ENCODE data around the gene SMG7. TPM values are rescaled to one million over a fixed set of nuclear protein-coding genes. Genes with fewer than 3 reads are reported as not detected.
"Not testable (repeated sequence)": the region's sequence is repeated elsewhere in the genome, so short reads cannot be mapped to it uniquely, and the experiment has no call there.

The SMG7 gene
- total RNA-seq (2014; rRNA removed; shearing (Covaris generic); ENCODE audit: low replicate concordance) = 15.1 and 35.5 TPM in 2 replicates

GRCh38 chr1:183472488-183473216 is at the start of gene SMG7:
Gene SMG7 (plus strand): TSS chr1:183472499. CDS start chr1:183472621, 122 bp downstream.
- in situ Hi-C loops (cut with HindIII; ENCODE audit: low pct_unique_long_range_greater_than_20kb, low sequenced_read_pairs) = no loop called here
- peak; percentile 64 for DNase-seq (ENCODE audit: low read depth)

- DNase-seq (ENCODE audit: low read depth) = no peak
- in situ Hi-C loops (cut with HindIII; ENCODE audit: low pct_unique_long_range_greater_than_20kb, low sequenced_read_pairs) = no loop called here
Measured at GRCh38 chr1:183423541-183423940, 48.8 kb upstream of the SMG7 start.

GRCh38 chr1:183424691-183425090 is 47.6 kb upstream of the SMG7 start:
- DNase-seq (ENCODE audit: low read depth) = no peak
- in situ Hi-C loops (cut with HindIII; ENCODE audit: low pct_unique_long_range_greater_than_20kb, low sequenced_read_pairs) = no loop called here

GRCh38 chr1:183427591-183427990 is 44.7 kb upstream of the SMG7 start:
- DNase-seq (ENCODE audit: low read depth); in situ Hi-C loops (cut with HindIII; ENCODE audit: low pct_unique_long_range_greater_than_20kb, low sequenced_read_pairs): not testable (repeated sequence)

DNA sequence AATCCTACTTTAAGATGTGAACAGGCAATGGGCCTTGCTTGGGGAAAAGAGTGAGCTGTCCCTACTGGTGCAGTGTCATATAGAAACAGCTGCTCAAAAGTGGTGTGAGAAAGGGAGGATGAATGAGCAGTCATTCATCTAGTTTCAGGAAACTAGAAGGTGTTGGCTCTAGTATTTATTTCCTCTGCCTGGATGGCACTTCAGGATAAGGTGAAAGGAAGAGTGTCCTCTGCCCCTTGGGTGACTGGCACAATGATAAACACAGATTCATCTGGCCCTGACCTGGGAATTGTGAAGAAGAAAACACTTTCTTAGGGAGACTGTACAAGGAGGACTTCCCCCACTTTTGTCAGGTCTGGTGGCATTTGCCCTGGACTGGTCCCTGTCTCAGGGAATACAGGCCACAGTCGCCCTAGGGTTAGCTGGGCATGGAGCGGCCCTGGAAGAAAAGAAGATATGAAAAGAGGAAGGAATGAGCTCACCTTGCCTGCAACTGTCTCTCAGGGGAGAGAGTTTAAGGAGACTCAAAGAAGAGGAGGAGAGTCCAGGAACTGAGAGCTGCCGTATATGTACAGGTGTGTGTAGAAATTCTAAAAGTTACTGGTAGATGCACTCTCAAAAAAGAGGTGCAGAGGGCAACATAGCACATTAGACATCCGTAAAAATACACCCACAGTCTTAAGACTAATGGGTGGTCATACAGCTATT is 40.3 kb upstream of the SMG7 start:
- DNase-seq (ENCODE audit: low read depth) = no peak
- in situ Hi-C loops (cut with HindIII; ENCODE audit: low pct_unique_long_range_greater_than_20kb, low sequenced_read_pairs) = no loop called here

GRCh38 chr1:183432548-183432875 is 39.8 kb upstream of the SMG7 start:
- DNase-seq (ENCODE audit: low read depth) = no peak

DNA sequence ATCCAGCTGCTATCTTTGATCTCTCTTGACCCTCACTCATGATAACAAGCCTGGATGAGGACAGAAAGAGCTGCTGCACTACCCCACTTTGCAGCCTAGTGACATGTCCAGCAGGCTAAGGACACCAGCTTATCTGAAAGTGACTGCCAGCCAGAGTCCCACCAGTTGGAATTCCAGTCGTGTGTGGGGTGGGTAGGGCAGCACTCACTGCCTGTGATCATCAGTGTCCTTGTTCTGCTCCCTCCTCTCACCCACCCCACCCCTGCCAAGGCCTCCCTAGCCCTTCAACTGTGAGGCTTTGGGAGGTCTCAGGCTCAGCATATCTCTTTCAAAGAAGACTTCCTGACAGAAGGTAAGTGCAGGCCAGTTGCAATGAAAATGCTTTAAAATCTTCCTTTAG is 38.6 kb upstream of the SMG7 start:
- no peak for DNase-seq (ENCODE audit: low read depth)
- in situ Hi-C loops (cut with HindIII; ENCODE audit: low pct_unique_long_range_greater_than_20kb, low sequenced_read_pairs) = no loop called here

More at GRCh38 chr1:183432548-183432875, 39.8 kb upstream of the SMG7 start:
- in situ Hi-C loops (cut with HindIII; ENCODE audit: low pct_unique_long_range_greater_than_20kb, low sequenced_read_pairs) = no loop called here

GRCh38 chr1:183435497-183435896 is 36.8 kb upstream of the SMG7 start:
- DNase-seq (ENCODE audit: low read depth) = no peak
- in situ Hi-C loops (cut with HindIII; ENCODE audit: low pct_unique_long_range_greater_than_20kb, low sequenced_read_pairs) = no loop called here

DNA sequence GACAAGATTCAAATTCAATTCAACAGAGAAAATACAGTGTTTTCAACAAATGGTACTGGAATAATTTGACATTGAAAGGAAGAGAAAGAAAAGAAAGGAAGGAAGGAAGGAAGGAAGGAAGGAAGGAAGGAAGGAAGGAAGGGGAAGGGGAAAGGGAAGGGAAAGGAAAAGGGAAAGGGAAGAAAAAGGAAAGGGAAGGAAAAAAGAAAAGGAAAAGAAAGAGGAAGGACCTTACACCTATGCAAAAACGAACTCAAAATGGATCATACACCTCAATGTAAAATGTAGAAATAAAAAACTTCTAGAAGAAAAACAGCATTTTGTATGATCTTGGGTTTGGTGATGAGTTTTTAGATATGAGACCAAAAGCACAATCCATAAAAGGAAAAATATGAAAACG is 34.2 kb upstream of the SMG7 start:
- DNase-seq (ENCODE audit: low read depth) = no peak

DNA sequence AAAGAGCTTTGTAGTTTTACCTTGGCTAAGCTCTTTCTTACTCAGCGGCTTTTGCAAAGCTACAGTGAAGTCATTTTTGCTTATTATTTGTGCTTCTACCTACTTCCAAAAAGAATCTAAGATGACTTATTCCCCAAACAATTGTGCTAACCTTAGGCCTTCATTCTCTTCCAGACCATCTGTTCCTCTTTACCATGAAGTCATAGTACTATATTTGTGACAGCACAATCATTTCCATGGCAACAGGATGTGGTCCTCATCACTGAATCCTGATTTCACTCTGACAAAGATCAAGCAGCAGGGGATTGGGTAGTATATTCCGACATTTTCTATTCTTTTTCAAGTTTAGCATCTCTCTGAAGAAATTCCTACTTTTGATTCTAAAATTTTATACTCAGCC is 29.3 kb upstream of the SMG7 start:
- DNase-seq (ENCODE audit: low read depth) = no peak
- in situ Hi-C loops (cut with HindIII; ENCODE audit: low pct_unique_long_range_greater_than_20kb, low sequenced_read_pairs) = no loop called here

More for the DNA sequence above, 34.2 kb upstream of the SMG7 start:
- in situ Hi-C loops (cut with HindIII; ENCODE audit: low pct_unique_long_range_greater_than_20kb, low sequenced_read_pairs) = no loop called here

DNA sequence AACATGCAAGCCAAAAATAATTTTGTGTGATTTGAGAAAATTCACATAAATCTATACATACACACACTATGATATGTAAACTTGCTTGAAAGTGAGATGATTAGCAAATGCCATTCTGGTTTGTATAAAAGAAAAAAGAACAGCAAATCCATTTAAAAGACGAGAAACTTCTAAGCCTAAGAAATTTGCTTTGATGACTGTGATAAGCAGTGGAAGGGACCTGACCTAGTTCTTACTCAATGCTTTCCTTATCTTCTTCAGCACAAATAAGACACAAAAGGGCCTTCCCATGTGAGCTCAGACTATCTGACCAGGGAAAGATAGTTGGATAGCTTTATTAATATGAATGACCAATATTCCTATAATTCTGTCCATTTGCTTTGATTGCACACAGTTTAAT is 28.8 kb upstream of the SMG7 start:
- in situ Hi-C loops (cut with HindIII; ENCODE audit: low pct_unique_long_range_greater_than_20kb, low sequenced_read_pairs) = no loop called here

GRCh38 chr1:183444243-183444642 is 28.1 kb upstream of the SMG7 start:
- no peak for DNase-seq (ENCODE audit: low read depth)
- in situ Hi-C loops (cut with HindIII; ENCODE audit: low pct_unique_long_range_greater_than_20kb, low sequenced_read_pairs) = no loop called here

More for the DNA sequence above, 28.8 kb upstream of the SMG7 start:
- no peak for DNase-seq (ENCODE audit: low read depth)

- DNase-seq (ENCODE audit: low read depth) = no peak
- in situ Hi-C loops (cut with HindIII; ENCODE audit: low pct_unique_long_range_greater_than_20kb, low sequenced_read_pairs) = no loop called here
Measured at GRCh38 chr1:183449223-183449770, 23.0 kb upstream of the SMG7 start.

GRCh38 chr1:183450093-183450492 is 22.2 kb upstream of the SMG7 start:
- no peak for DNase-seq (ENCODE audit: low read depth)
- in situ Hi-C loops (cut with HindIII; ENCODE audit: low pct_unique_long_range_greater_than_20kb, low sequenced_read_pairs) = no loop called here

GRCh38 chr1:183454377-183454776 is 17.9 kb upstream of the SMG7 start:
- no peak for DNase-seq (ENCODE audit: low read depth)
- in situ Hi-C loops (cut with HindIII; ENCODE audit: low pct_unique_long_range_greater_than_20kb, low sequenced_read_pairs) = no loop called here

DNA sequence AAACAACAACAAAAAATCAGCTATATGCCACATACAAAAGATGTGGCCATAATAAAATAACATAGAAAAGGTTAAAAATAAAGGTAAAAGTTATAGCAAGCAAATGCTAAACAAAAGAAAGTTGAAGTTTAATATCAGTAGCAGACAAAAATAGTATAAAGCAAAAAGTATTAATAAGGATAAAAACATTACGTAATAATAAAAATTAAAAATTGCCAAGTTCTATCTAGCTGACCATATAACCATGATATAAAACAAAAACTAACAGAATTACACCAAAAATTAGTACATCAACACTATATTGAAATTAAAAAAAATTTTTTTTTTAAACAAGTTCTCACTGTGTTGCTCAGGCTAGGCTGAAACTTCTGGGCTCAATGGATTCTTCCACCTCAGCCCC is 15.5 kb upstream of the SMG7 start:
- DNase-seq (ENCODE audit: low read depth) = no peak
- in situ Hi-C loops (cut with HindIII; ENCODE audit: low pct_unique_long_range_greater_than_20kb, low sequenced_read_pairs) = no loop called here

DNA sequence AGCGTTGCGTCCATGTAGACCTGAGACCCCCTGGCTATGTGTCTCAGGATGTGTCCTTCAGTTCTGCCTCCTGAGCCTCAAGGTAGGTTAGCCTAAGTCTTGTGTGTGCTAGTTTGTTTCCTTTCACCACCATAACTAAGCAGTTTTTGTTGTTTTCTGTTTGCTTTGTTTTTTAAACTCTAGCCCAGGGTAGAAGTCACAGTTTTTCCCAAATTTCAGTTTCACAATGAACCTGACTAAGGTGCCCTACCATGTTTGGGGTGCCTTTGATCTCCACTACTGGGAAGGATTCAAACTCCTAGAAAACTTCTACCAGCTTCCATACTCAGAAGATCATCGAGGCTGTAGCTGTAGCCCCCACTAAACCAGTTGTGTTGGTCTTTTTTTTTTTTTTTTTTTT is 14.8 kb upstream of the SMG7 start:
- in situ Hi-C loops (cut with HindIII; ENCODE audit: low pct_unique_long_range_greater_than_20kb, low sequenced_read_pairs) = no loop called here
- DNase-seq (ENCODE audit: low read depth) = no peak

GRCh38 chr1:183460596-183460995 is 11.7 kb upstream of the SMG7 start:
- in situ Hi-C loops (cut with HindIII; ENCODE audit: low pct_unique_long_range_greater_than_20kb, low sequenced_read_pairs) = no loop called here
- no peak for DNase-seq (ENCODE audit: low read depth)

GRCh38 chr1:183461350-183461749 is 10.9 kb upstream of the SMG7 start:
- DNase-seq (ENCODE audit: low read depth) = no peak
- in situ Hi-C loops (cut with HindIII; ENCODE audit: low pct_unique_long_range_greater_than_20kb, low sequenced_read_pairs) = no loop called here

All from Caki2 (cell line).